Esophagus (tissue), 2 donors: ENCODE data around the gene SLC29A3. TPM values are rescaled to one million over a fixed set of nuclear protein-coding genes. Genes with fewer than 3 reads are reported as not detected.
A peak's percentile ranks its signal among the peaks of the same experiment; 100 is the strongest.

ENCODE experiments used
- H3K27ac ChIP-seq, 2 donors: one replicate each; pipeline ENCODE4 v1.5.1; 2013; ENCODE audit warnings: low read depth in 2 of 2, mild to moderate bottlenecking in 2 of 2, inconsistent platforms in 1 of 2, low read length in 1 of 2, moderate library complexity in 1 of 2
- H3K27me3 ChIP-seq, 2 donors: one replicate each; pipeline ENCODE4 v1.6.1; 2013; ENCODE audit warnings: low read length in 2 of 2, control low read depth in 1 of 2, mild to moderate bottlenecking in 1 of 2; ENCODE audit not compliant: insufficient read depth in 2 of 2, control insufficient read depth in 1 of 2
- H3K36me3 ChIP-seq, 2 donors: one replicate each; pipeline ENCODE4 v1.6.1; 2013; ENCODE audit warnings: low read length in 1 of 2; ENCODE audit not compliant: control insufficient read depth in 2 of 2, insufficient read depth in 2 of 2
- H3K4me1 ChIP-seq, 2 donors: one replicate each; pipeline ENCODE4 v1.6.1; 2013; ENCODE audit warnings: low read length in 1 of 2; ENCODE audit not compliant: control insufficient read depth in 2 of 2, insufficient read depth in 2 of 2
- H3K4me3 ChIP-seq, 2 donors: one replicate each; pipeline ENCODE4 v1.5.1; 2013; ENCODE audit warnings: low read length in 2 of 2, mild to moderate bottlenecking in 2 of 2, low read depth in 1 of 2, moderate library complexity in 1 of 2
- H3K9me3 ChIP-seq, 2 donors: one replicate each; pipeline ENCODE4 v1.6.1; 2013; ENCODE audit warnings: mild to moderate bottlenecking in 2 of 2, low read depth in 1 of 2, low read length in 1 of 2, moderate library complexity in 1 of 2; ENCODE audit not compliant: control insufficient read depth in 2 of 2, insufficient read depth in 1 of 2
- WGBS, 2 donors: extraction: QIAGEN DNeasy Blood & Tissue Kit; methylation state at CpG; one replicate each; pipeline ENCODE4 v1.1.7; 2013; 5-methylcytosine and 5-hydroxymethylcytosine counted together
- polyA plus RNA-seq, 2 donors: library from polyadenylated mRNA; stranded (reverse); fragments of 200-250 nt; gene quantifications; one replicate each; pipeline ENCODE4 v1.2.3, GENCODE V29; 2013
- donor health status: healthy with polysubstance abuse.
- donor health status: Bipolar disorder and iron deficiency.

The SLC29A3 gene
- polyA plus RNA-seq, 2 donors = 1.3 to 1.9 TPM

DNA sequence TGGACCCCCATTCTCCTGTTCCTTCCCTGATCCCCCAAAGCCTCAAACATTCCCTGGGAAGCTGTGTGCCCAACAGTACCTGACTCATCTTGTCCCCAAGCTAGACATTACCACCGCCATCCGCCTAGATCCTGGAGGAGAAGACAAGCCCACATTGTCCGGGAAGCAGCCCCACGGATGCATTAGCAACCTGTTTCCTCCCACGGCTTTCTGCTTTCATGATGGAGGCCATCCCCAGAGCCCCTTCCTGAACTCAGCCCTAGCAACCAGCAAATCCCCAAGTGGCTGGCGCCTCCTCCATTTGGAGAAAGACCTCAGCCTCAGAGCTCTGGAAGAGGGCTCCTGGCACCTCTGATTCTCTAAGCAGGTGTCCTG is 2.3 kb upstream of the SLC29A3 start:
- Histone ChIP-seq H3K36me3 (no peaks in the 10 kb centered on the region), H3K27ac (no peak overlapping the region), H3K27me3 (no peaks in the 10 kb centered on the region), H3K9me3 (no peaks in the 10 kb centered on the region), H3K4me3 (no peak overlapping the region), H3K4me1 (peaks cover 0 to 11% of the 10 kb centered on the region in 2 donors)
- 72 to 73% methylated on average over 6 of the region's 6 CpGs for WGBS, 2 donors

DNA sequence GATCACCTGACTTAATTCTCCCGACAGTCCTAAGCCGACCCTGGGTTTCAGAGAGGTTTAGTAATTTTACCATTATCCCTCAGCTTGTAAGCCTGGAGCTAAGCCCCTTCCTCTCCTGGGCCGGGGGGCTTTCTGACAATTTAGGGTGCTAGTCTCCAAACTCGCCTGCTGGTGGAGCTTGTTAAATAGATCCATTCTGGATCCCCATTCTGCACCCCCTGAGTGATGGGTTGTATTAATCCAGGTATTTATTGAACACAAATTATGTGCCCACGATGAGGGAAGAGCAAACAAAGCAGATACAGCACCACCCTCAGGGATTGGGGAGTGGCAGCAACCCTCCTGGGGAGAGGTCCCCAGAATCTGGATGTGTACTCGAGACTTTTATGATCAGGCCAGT is 1.3 kb upstream of the SLC29A3 start:
- no peak overlapping the region for H3K4me3 ChIP-seq
- 77 to 79% methylated on average over 6 of the region's 6 CpGs for WGBS, 2 donors
- no peaks in the 10 kb centered on the region for H3K27me3 ChIP-seq

DNA sequence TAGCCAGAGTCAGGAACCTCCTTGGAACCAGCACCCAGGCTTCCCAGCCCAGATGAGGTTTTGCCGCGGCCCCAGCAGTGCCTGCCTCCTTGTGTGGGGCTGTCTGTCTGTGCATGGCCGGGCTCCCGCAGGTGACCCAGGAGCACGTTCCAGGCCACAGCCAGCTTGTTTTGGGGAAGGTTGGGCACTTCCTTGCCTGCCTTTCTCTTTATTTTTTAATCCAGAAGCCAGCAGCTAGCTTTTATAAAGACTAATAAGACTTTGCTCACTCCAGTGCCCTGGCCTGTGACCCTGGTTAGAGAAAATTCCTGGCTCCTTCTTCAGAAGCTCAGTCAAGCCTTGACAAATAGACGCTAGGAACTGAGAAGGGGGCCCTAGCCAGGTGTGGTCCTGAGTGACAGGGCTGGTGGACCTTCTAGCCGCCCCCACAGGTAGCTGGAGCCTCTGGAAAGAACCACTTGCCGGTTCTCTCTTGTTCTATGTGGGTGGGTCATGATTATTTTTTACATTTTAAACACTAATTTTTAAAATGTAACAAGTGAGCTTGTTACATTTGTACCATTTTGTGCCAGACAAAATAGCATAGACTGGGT is 837 bp downstream of the SLC29A3 start:
- H3K36me3 ChIP-seq = no peaks in the 10 kb centered on the region
- peaks cover 0 to 6% of the 10 kb centered on the region in 2 donors for H3K4me1 ChIP-seq
- H3K4me3 ChIP-seq = peak overlapping the region; percentile 64 to 70
- no peak overlapping the region for H3K27ac ChIP-seq
- WGBS, 2 donors = 42 to 47% methylated on average over 8 of the region's 8 CpGs
- H3K9me3 ChIP-seq = no peaks in the 10 kb centered on the region
- H3K27me3 ChIP-seq = no peaks in the 10 kb centered on the region

More for the DNA sequence above, 1.3 kb upstream of the SLC29A3 start:
- no peaks in the 10 kb centered on the region for H3K36me3 ChIP-seq
- no peak overlapping the region for H3K27ac ChIP-seq
- H3K4me1 ChIP-seq = peaks cover 0 to 9% of the 10 kb centered on the region in 2 donors
- no peaks in the 10 kb centered on the region for H3K9me3 ChIP-seq

- H3K36me3 ChIP-seq = no peaks in the 10 kb centered on the region
- H3K4me3 ChIP-seq = no peak overlapping the region
- H3K9me3 ChIP-seq = no peaks in the 10 kb centered on the region
- H3K27me3 ChIP-seq = no peaks in the 10 kb centered on the region
- H3K4me1 ChIP-seq = peaks cover 0 to 6% of the 10 kb centered on the region in 2 donors
- WGBS, 2 donors = 86 to 92% methylated on average over 5 of the region's 5 CpGs
- no peak overlapping the region for H3K27ac ChIP-seq
These were observed 1.5 kb downstream of the SLC29A3 start for GRCh38 chr10:71320592-71320991.

DNA sequence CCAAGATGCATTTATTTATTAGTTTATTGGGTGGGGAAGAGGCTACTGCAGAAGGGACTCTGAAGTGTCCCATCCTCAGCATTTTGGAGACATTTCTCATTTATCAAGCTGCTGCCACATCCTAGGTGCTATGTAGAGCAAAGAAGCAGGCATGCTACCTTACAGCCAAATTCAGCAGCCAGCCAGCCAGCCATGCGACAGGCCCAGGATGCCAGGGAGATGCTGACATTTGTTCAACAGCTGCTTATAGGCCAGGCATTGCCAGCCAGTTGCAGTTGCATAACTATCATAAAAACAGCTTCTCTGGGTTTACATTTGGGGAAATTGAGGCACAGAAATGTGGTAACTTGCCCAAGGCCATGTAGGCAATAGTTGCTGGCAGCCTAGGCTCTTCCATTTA is 2.3 kb downstream of the SLC29A3 start:
- Histone ChIP-seq H3K9me3 (no peaks in the 10 kb centered on the region), H3K27ac (no peak overlapping the region), H3K4me3 (no peak overlapping the region), H3K27me3 (no peaks in the 10 kb centered on the region), H3K4me1 (peaks cover 0 to 6% of the 10 kb centered on the region in 2 donors), H3K36me3 (peaks cover 0 to under 1% of the 10 kb centered on the region in 2 donors)
- WGBS, 2 donors = 89 to 93% methylated on average over 1 of the region's 1 CpG

DNA sequence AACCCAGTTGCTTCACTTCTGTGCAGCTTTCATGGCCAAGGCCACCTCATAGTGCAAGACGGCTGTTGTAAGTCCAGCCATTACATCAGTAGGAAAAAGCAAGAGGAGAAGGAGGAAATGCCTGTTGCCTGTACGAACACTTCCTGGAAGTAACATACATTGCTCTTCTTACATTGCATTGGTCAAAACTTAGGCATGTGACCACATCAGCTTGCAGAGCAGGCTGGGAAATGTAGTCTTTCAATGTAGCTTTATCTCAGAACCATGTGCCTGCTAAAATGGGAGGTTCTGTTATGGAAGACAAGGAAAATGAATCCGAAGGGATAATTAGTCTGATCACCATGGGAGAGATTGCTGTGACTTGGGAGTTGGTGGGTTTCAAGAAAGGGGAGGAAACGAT is 4.3 kb downstream of the SLC29A3 start:
- 86 to 89% methylated on average over 4 of the region's 4 CpGs for WGBS, 2 donors
- Histone ChIP-seq H3K27me3 (no peaks in the 10 kb centered on the region), H3K27ac (no peak overlapping the region), H3K4me3 (no peak overlapping the region), H3K36me3 (peaks cover 0 to 6% of the 10 kb centered on the region in 2 donors), H3K4me1 (peaks cover 0 to 6% of the 10 kb centered on the region in 2 donors), H3K9me3 (no peaks in the 10 kb centered on the region)

GRCh38 chr10:71324743-71325142 is 5.7 kb downstream of the SLC29A3 start:
- H3K27ac ChIP-seq = no peak overlapping the region
- H3K4me3 ChIP-seq = no peak overlapping the region
- H3K36me3 ChIP-seq = peaks cover 0 to 6% of the 10 kb centered on the region in 2 donors
- no peaks in the 10 kb centered on the region for H3K4me1 ChIP-seq
- no peaks in the 10 kb centered on the region for H3K27me3 ChIP-seq
- WGBS, 2 donors = 94 to 95% methylated on average over 9 of the region's 9 CpGs
- no peaks in the 10 kb centered on the region for H3K9me3 ChIP-seq

GRCh38 chr10:71325267-71325666 is 6.2 kb downstream of the SLC29A3 start:
- no peaks in the 10 kb centered on the region for H3K4me1 ChIP-seq
- no peaks in the 10 kb centered on the region for H3K9me3 ChIP-seq
- no peaks in the 10 kb centered on the region for H3K27me3 ChIP-seq
- peaks cover 0 to 6% of the 10 kb centered on the region in 2 donors for H3K36me3 ChIP-seq
- WGBS, 2 donors = 85% methylated on average over 6 of the region's 6 CpGs
- no peak overlapping the region for H3K4me3 ChIP-seq
- H3K27ac ChIP-seq = no peak overlapping the region

- no peak overlapping the region for H3K27ac ChIP-seq
- H3K27me3 ChIP-seq = no peaks in the 10 kb centered on the region
- H3K4me1 ChIP-seq = no peaks in the 10 kb centered on the region
- H3K4me3 ChIP-seq = no peak overlapping the region
- H3K36me3 ChIP-seq = peaks cover 0 to 6% of the 10 kb centered on the region in 2 donors
- 56 to 73% methylated on average over 16 of the region's 16 CpGs for WGBS, 2 donors
- H3K9me3 ChIP-seq = no peaks in the 10 kb centered on the region
These were observed 7.4 kb downstream of the SLC29A3 start for GRCh38 chr10:71326464-71326881.

- Histone ChIP-seq H3K27ac (no peak overlapping the region), H3K9me3 (no peaks in the 10 kb centered on the region), H3K4me1 (peaks cover 0 to 3% of the 10 kb centered on the region in 2 donors), H3K36me3 (peaks cover 0 to 6% of the 10 kb centered on the region in 2 donors), H3K27me3 (no peaks in the 10 kb centered on the region), H3K4me3 (no peak overlapping the region)
- 77 to 80% methylated on average over 4 of the region's 4 CpGs for WGBS, 2 donors
These were observed 11.8 kb downstream of the SLC29A3 start for GRCh38 chr10:71330789-71331404.
